Measurements from ENCODE around the gene HEMK1. TPM values are rescaled to one million over a fixed set of nuclear protein-coding genes. Genes with fewer than 3 reads are reported as not detected.
A peak's percentile ranks its signal among the peaks of the same experiment; 100 is the strongest.

The HEMK1 gene
- total RNA-seq, 4 donors from 2014 or later: 7.3 to 11.6 (median 7.9) TPM

DNA sequence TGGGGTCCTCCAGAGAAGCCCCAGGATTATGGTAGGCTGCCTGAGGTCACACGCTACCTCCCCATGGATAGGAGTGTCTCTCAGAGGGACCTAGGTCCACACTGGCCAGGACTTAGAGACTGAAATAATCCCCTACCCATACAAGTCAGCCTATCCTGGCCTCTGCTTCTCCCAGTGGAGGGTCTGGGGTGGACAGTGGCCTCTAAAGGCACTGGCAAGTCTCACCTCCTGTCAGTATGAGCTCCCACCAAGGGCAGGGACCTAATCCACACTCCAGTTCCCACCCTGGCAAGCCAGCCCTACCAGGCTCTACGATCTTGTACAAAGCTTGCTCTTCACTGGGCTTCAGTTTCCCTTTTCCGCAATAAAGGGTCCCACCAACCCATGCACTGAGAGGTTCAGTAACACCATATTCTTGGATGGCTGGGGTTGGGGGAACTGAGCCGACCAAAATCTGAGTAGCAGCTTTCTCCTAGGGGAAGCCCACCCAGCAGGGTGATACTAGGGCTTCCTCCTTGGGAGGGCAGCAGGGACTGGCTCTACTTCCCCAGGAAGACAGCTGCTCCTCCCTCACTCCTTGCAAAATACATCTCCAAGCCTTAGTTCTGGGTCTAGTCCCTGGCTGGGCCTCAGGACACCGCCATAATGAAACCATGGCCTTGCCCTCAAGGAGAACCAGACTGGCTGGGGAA is 39.9 kb downstream of the HEMK1 start:
- in situ Hi-C loops (cut with MboI; ENCODE audit: low pct_ligation_motif_present in 1 of 4, low pct_unique_long_range_greater_than_20kb in 1 of 4, low sequenced_read_pairs in 3 of 4): loop anchor here in 2 of 4 donors (25.0 kb wide), 1 partner anchor 778 kb away; the partner anchor contains the start of genes MANF (in 2 of the 2) and RBM15B (in 2 of the 2)
- no peak for DNase-seq
- H3K4me1 ChIP-seq: peaks cover 13 to 76% (median 45%) of the 10 kb centered on the region in 4 donors
- intact Hi-C loops (cut with DNase I; ENCODE audit: low total_unique reads): no loop called here
- H3K27ac ChIP-seq: peak overlapping the region; percentile 92 to 96 (median 94)
- H3K9me3 ChIP-seq: no peaks in the 10 kb centered on the region
- peak overlapping the region in 1 of 4 donors; percentile 75 for H3K4me3 ChIP-seq
- WGBS, 2 donors (ENCODE audit: low coverage in 1 of 2): 83% methylated on average over 5 of the region's 5 CpGs; no CpG with 5 or more reads in 1 of the 2 donors
- no peaks in the 10 kb centered on the region for H3K27me3 ChIP-seq
- H3K36me3 ChIP-seq: peaks cover 0 to 7% (median 0%) of the 10 kb centered on the region in 4 donors
- TF ChIP-seq, protein P1, sequence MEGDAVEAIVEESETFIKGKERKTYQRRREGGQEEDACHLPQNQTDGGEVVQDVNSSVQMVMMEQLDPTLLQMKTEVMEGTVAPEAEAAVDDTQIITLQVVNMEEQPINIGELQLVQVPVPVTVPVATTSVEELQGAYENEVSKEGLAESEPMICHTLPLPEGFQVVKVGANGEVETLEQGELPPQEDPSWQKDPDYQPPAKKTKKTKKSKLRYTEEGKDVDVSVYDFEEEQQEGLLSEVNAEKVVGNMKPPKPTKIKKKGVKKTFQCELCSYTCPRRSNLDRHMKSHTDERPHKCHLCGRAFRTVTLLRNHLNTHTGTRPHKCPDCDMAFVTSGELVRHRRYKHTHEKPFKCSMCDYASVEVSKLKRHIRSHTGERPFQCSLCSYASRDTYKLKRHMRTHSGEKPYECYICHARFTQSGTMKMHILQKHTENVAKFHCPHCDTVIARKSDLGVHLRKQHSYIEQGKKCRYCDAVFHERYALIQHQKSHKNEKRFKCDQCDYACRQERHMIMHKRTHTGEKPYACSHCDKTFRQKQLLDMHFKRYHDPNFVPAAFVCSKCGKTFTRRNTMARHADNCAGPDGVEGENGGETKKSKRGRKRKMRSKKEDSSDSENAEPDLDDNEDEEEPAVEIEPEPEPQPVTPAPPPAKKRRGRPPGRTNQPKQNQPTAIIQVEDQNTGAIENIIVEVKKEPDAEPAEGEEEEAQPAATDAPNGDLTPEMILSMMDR (IDR thresholded peaks at IDR 0.05): no peak
- TF ChIP-seq EP300 (IDR thresholded peaks at IDR 0.05; ENCODE audit: low read depth) (no peak), POLR2A (IDR thresholded peaks at IDR 0.05) (no peak), POLR2AphosphoS5 (IDR thresholded peaks at IDR 0.05) (no peak)

DNA sequence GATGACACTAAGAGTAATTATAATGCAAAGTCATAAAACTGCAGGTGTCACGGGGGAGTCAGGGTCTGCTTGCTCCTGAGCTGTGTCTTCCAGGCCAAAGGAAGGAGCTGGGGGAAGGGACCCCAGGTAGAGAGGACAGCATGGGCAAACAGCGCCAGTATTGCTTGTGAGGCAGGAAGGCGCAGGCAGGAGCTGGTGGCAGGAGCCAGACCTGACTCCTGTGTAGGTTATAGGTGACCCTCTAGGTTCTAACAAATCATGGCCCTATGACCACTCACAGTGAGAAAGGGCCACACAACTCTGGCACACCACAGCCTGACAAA is 40.4 kb downstream of the HEMK1 start:
- H3K4me3 ChIP-seq: peak overlapping the region in 1 of 4 donors; percentile 75
- no peak for DNase-seq
- H3K9me3 ChIP-seq: no peaks in the 10 kb centered on the region
- no peaks in the 10 kb centered on the region for H3K27me3 ChIP-seq
- in situ Hi-C loops (cut with MboI; ENCODE audit: low pct_ligation_motif_present in 1 of 4, low pct_unique_long_range_greater_than_20kb in 1 of 4, low sequenced_read_pairs in 3 of 4) (loop anchor here in 3 of 4 donors (5.0 to 25.0 kb wide), 3 partner anchors 32 to 778 kb away; partner anchors contain the start of genes MANF (in 2 of the 3) and RBM15B (in 2 of the 3)), intact Hi-C loops (cut with DNase I; ENCODE audit: low total_unique reads) (no loop called here)
- peak overlapping the region; percentile 92 to 96 (median 94) for H3K27ac ChIP-seq
- peaks cover 0 to 7% (median 0%) of the 10 kb centered on the region in 4 donors for H3K36me3 ChIP-seq
- 47 to 86% methylated on average over 2 to 3 of the region's 3 CpGs for whole genome bisulfite sequencing, 2 donors (ENCODE audit: low coverage in 1 of 2)
- no peak for TF ChIP-seq EP300 (IDR thresholded peaks at IDR 0.05; ENCODE audit: low read depth)
- no peak for TF ChIP-seq POLR2A (IDR thresholded peaks at IDR 0.05)
- TF ChIP-seq, protein P1 (IDR thresholded peaks at IDR 0.05): no peak
- no peak for TF ChIP-seq POLR2AphosphoS5 (IDR thresholded peaks at IDR 0.05)
- H3K4me1 ChIP-seq: peaks cover 13 to 71% (median 43%) of the 10 kb centered on the region in 4 donors

DNA sequence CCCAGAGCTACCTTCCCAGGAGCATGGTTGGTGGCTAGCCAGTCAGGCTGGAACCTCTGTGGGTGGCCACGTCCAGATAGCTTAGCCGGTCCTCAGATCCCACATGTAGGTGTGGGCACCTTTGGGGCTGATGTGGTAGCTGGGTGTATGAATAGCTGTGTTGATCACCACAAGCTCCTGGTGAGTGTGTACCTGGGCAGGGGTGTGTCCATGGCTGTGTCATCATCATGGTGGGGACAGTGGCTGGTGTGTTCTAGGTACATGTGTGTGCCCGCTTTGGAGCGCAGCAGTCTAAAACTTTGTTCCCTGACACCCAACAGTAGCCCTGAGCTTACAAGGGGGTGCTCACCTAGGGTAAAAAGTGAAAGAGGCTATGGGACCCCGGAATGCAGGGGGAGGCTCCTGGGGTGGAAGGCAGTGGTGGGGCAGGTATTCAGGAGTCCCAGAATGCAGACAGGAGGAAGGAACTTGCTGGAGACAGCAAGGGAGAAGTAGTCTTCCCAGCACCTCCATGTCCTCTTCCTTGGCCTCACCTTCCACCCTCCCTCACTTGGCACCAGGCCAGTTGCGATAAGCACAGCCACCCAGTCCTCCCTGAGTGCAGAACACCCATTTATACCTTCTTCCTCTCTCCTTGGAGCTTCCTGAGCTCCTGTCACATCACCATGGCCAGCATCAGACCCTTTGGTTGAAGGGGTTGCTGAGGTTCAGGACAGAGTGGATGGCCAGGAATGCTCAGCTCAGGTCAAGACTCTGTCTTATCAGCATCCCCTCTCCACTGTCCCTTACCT is 41.1 kb downstream of the HEMK1 start:
- Histone ChIP-seq H3K36me3 (peaks cover 0 to 7% (median 0%) of the 10 kb centered on the region in 4 donors), H3K27ac (peak overlapping the region; percentile 92 to 96 (median 94)), H3K27me3 (no peaks in the 10 kb centered on the region), H3K9me3 (no peaks in the 10 kb centered on the region), H3K4me3 (peak overlapping the region; percentile 61 to 75 (median 74)), H3K4me1 (peaks cover 13 to 70% (median 42%) of the 10 kb centered on the region in 4 donors)
- DNase-seq: peak; percentile 86
- TF ChIP-seq POLR2A (IDR thresholded peaks at IDR 0.05) (no peak), POLR2AphosphoS5 (IDR thresholded peaks at IDR 0.05) (peak in 2 of 3 donors; percentile 28 to 46)
- TF ChIP-seq, protein P1 (IDR thresholded peaks at IDR 0.05): no peak
- in situ Hi-C loops (cut with MboI; ENCODE audit: low pct_ligation_motif_present in 1 of 4, low pct_unique_long_range_greater_than_20kb in 1 of 4, low sequenced_read_pairs in 3 of 4): loop anchor here in 3 of 4 donors (5.0 to 25.0 kb wide), 3 partner anchors 33 to 777 kb away; partner anchors contain the start of genes MANF (in 2 of the 3) and RBM15B (in 2 of the 3)
- 57% methylated on average over 6 of the region's 6 CpGs; no CpG with 5 or more reads in 1 of the 2 donors for WGBS, 2 donors (ENCODE audit: low coverage in 1 of 2)
- intact Hi-C loops (cut with DNase I; ENCODE audit: low total_unique reads): no loop called here

All from transverse colon (tissue), 4 donors.